ENCODE results near the gene RPS15.

The RPS15 gene

GRCh38 chr19:1453525-1454364, 15.5 kb downstream of the RPS15 start:
- in situ Hi-C loops (cut with MboI; ENCODE audit: low pct_unique_long_range_greater_than_20kb, low sequenced_read_pairs, unreplicated experiment), result no loop called here
- no peak for TF ChIP-seq CTCF (IDR thresholded peaks at IDR 0.05; ENCODE audit: extremely low read depth, insufficient read depth, missing control alignments)
- DNase-seq (ENCODE audit: low spot score), result no peak

- no peak for TF ChIP-seq CTCF (IDR thresholded peaks at IDR 0.05; ENCODE audit: extremely low read depth, insufficient read depth, missing control alignments)
- no peak for DNase-seq (ENCODE audit: low spot score)
Observed at GRCh38 chr19:1455002-1455335, 16.8 kb downstream of the RPS15 start.

GRCh38 chr19:1455336-1456120, 17.3 kb downstream of the RPS15 start:
- no peak for TF ChIP-seq CTCF (IDR thresholded peaks at IDR 0.05; ENCODE audit: extremely low read depth, insufficient read depth, missing control alignments)
- in situ Hi-C loops (cut with MboI; ENCODE audit: low pct_unique_long_range_greater_than_20kb, low sequenced_read_pairs, unreplicated experiment), result no loop called here
- peak; percentile 89 for DNase-seq (ENCODE audit: low spot score)

More at GRCh38 chr19:1455002-1455335, 16.8 kb downstream of the RPS15 start:
- in situ Hi-C loops (cut with MboI; ENCODE audit: low pct_unique_long_range_greater_than_20kb, low sequenced_read_pairs, unreplicated experiment), result no loop called here

- TF ChIP-seq CTCF (IDR thresholded peaks at IDR 0.05; ENCODE audit: extremely low read depth, insufficient read depth, missing control alignments), result no peak
- DNase-seq (ENCODE audit: low spot score), result no peak
- in situ Hi-C loops (cut with MboI; ENCODE audit: low pct_unique_long_range_greater_than_20kb, low sequenced_read_pairs, unreplicated experiment), result no loop called here
Observed at GRCh38 chr19:1456121-1456900, 18.1 kb downstream of the RPS15 start.

- no peak for TF ChIP-seq CTCF (IDR thresholded peaks at IDR 0.05; ENCODE audit: extremely low read depth, insufficient read depth, missing control alignments)
- no peak for DNase-seq (ENCODE audit: low spot score)
- in situ Hi-C loops (cut with MboI; ENCODE audit: low pct_unique_long_range_greater_than_20kb, low sequenced_read_pairs, unreplicated experiment), result no loop called here
Observed at GRCh38 chr19:1457031-1457739, 19.0 kb downstream of the RPS15 start.

- in situ Hi-C loops (cut with MboI; ENCODE audit: low pct_unique_long_range_greater_than_20kb, low sequenced_read_pairs, unreplicated experiment), result no loop called here
- no peak for DNase-seq (ENCODE audit: low spot score)
- TF ChIP-seq CTCF (IDR thresholded peaks at IDR 0.05; ENCODE audit: extremely low read depth, insufficient read depth, missing control alignments), result no peak
Observed at GRCh38 chr19:1457892-1458291, 19.7 kb downstream of the RPS15 start.
